GM12801 (cell line): Measurements from ENCODE around the gene XIAP.

Source experiments
- TF ChIP-seq, protein P1 (sequence below): IDR thresholded peaks from one replicate; pipeline ENCODE4 v1.5.1; 2011; ENCODE audit warnings: control low read depth; ENCODE audit not compliant: insufficient read length; ENCODE audit errors: extremely low read depth

Gene XIAP

DNA sequence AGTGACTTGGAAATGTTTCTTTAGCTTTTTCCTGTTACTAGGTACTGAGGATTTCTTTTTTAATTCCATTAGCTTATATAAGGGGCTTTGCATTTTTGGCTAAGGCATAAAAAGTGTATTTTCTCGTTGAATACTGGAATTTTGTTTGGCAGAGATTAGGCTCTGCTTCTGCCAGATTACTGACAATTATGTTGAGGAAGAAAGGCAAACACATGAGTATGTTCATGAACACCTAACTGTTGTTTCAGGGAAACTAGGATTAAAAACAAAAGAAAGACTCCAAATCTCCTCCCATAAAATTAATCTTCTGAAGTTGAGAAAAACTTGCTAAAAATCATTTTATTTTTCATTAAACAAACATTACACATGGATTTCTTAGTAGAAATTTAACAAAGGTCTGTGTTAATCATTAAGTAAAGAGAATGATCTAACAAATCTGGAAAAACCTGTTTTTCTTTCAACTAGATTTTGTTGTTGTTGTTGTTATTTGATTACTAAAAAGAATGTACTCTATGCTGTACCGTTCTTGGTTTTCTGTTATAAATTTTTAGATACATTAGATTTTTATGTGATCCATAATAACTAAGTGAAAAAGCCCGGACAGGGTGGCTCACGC is 58.4 kb downstream of the XIAP start:
- TF ChIP-seq, protein P1, sequence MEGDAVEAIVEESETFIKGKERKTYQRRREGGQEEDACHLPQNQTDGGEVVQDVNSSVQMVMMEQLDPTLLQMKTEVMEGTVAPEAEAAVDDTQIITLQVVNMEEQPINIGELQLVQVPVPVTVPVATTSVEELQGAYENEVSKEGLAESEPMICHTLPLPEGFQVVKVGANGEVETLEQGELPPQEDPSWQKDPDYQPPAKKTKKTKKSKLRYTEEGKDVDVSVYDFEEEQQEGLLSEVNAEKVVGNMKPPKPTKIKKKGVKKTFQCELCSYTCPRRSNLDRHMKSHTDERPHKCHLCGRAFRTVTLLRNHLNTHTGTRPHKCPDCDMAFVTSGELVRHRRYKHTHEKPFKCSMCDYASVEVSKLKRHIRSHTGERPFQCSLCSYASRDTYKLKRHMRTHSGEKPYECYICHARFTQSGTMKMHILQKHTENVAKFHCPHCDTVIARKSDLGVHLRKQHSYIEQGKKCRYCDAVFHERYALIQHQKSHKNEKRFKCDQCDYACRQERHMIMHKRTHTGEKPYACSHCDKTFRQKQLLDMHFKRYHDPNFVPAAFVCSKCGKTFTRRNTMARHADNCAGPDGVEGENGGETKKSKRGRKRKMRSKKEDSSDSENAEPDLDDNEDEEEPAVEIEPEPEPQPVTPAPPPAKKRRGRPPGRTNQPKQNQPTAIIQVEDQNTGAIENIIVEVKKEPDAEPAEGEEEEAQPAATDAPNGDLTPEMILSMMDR: no peak

DNA sequence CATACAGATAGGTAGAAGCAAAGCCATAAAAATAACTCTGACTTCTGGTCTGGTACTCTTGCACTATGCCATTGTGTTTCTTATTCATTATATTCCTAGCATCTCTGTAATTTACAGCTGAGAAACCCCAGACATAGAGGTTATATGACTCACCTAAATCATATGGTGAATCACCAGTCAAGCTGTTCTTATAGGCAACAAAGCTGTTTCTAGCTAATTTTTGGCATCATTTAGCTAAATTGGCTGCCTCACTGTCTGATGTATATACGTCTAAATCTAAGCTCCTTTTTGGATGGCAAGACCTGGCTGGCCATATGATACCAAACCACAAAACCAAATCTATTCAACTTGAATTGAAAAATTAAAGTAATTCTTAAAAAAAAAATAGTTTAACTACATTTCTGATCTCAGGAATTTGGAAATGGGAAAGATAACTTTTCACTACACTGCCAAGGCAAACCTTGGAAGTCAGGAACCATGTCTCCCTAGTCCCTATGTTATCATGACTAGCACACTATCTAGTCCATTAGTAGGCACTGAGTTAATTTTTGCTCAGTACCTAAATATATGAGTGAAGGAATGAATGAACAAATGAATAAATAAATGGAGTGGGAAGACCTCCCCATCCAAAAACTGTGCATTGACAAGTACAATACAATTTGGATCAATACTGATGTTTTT is 60.4 kb downstream of the XIAP start:
- TF ChIP-seq, protein P1: no peak

GRCh38 chrX:123923211-123923610 is 63.4 kb downstream of the XIAP start:
- TF ChIP-seq, protein P1: no peak

- TF ChIP-seq, protein P1: no peak
These were observed 64.3 kb downstream of the XIAP start for GRCh38 chrX:123924186-123924585.

GRCh38 chrX:123927845-123928244 is 68.0 kb downstream of the XIAP start:
- TF ChIP-seq, protein P1: no peak

DNA sequence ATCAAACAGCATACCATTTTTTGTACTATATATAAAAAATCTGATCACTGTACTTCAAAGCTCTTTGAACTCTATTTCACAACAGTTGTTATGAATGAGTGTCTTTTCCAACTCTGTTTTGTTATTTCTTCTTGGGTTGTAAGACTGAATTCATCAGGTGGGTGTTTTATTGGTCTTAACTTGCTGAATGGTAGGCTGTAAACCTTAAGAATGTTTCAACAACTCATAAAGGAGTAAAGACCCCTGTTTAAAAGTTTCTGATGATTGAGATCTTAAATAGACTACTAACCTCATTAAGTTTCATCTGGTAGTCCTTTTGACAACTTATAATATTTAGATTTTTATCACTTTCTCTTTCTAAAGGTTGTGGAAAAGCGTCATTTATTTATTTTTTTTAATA is 83.2 kb downstream of the XIAP start:
- TF ChIP-seq, protein P1: no peak

GRCh38 chrX:123943488-123943887 is 83.6 kb downstream of the XIAP start:
- TF ChIP-seq, protein P1: no peak
